Measurements from ENCODE around the gene NINL. TPM values are rescaled to one million over a fixed set of nuclear protein-coding genes. Genes with fewer than 3 reads are reported as not detected.

NINL gene
- total RNA-seq, 1 experiment from 2014 or later = 1.2 TPM

DNA sequence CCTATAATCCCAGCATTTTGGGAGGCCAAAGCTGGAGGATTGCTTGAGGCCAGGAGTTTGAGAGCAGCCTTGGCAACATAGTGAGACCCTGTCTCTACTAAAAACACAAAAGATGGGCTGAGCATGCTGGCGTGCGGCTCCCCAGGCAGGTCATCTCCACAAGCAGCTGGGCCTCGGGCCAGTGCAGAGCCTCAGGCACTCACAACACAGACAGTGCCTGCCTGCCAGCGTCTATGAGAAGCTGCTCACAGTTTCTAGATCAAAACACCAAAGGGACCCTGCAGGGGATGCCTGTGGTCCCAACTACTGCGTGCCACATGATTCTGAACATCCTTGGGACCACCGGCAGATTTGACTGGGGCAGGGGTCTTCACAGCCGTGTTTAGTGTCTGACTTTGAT is 118.5 kb downstream of the NINL start:
- Mint-ChIP-seq H3K27me3 (ENCODE audit: insufficient read depth, unreplicated experiment) (peaks cover 10% of the 10 kb centered on the region), H3K27ac (ENCODE audit: low read depth, unreplicated experiment) (no peak overlapping the region), H3K4me3 (ENCODE audit: unreplicated experiment) (no peak overlapping the region), H3K4me1 (ENCODE audit: insufficient read depth, unreplicated experiment) (no peaks in the 10 kb centered on the region), H3K9me3 (ENCODE audit: unreplicated experiment) (no peaks in the 10 kb centered on the region), H3K36me3 (ENCODE audit: insufficient read depth, unreplicated experiment) (no peaks in the 10 kb centered on the region)
- intact Hi-C loops (cut with micrococcal nuclease) = no loop called here
- no TSS peak for BruUV-seq (replicated peaks)
- ChIA-PET POLR2A (no interaction called here), CTCF (interaction anchor here (0.9 to 4.1 kb wide), 2 partner anchors 12 to 73 kb away, joined by 3 to 25 read pairs; no protein-coding TSS in a partner anchor)
- TF ChIP-seq, protein P1, sequence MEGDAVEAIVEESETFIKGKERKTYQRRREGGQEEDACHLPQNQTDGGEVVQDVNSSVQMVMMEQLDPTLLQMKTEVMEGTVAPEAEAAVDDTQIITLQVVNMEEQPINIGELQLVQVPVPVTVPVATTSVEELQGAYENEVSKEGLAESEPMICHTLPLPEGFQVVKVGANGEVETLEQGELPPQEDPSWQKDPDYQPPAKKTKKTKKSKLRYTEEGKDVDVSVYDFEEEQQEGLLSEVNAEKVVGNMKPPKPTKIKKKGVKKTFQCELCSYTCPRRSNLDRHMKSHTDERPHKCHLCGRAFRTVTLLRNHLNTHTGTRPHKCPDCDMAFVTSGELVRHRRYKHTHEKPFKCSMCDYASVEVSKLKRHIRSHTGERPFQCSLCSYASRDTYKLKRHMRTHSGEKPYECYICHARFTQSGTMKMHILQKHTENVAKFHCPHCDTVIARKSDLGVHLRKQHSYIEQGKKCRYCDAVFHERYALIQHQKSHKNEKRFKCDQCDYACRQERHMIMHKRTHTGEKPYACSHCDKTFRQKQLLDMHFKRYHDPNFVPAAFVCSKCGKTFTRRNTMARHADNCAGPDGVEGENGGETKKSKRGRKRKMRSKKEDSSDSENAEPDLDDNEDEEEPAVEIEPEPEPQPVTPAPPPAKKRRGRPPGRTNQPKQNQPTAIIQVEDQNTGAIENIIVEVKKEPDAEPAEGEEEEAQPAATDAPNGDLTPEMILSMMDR (IDR thresholded peaks at IDR 0.05; ENCODE audit: unreplicated experiment) = no peak
- no peak for DNase-seq (ENCODE audit: unreplicated experiment)

DNA sequence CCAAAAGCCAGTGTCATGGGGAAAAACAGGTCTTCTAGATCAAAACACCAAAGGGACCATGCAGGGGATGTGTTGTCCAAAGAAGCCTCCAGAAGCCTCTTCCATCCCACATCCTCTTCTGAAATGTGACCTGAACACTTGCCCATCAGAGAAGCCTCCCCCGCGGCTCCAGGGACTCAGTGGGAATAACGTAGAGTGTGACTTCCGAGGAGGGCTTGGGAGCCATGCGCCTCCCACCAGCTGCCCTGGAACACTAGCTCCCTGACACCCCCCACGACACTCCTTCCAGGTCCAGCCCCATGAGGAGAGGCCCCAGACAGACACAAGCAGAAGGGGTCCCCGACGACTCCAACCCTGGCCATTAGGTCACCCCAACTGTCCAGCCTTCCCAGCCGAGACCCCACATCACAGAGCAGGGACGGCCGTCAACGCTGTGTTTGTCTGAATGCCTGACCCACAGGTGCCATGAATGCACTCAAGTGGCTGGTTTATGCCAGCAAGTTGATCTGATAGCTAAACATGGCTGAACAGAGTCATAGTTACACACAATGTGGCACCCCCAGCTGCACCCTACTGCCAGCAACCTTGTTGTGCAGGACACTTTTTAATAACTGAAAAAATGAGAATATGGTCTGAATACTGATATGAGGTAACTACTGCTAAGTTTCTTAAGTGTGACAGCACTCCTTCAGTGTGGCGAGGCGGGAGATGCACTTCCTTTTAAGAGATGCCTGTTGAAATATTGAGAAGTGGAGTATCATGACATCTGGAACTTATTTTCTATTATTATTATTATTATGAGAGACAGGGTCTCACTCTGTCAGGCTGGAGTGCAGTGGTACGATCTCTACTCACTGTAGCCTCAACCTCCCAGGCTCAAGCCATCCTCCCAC is 119.8 kb downstream of the NINL start:
- Mint-ChIP-seq H3K4me3 (ENCODE audit: unreplicated experiment) (no peak overlapping the region), H3K4me1 (ENCODE audit: insufficient read depth, unreplicated experiment) (no peaks in the 10 kb centered on the region), H3K9me3 (ENCODE audit: unreplicated experiment) (no peaks in the 10 kb centered on the region), H3K27ac (ENCODE audit: low read depth, unreplicated experiment) (no peak overlapping the region), H3K27me3 (ENCODE audit: insufficient read depth, unreplicated experiment) (peaks cover 12% of the 10 kb centered on the region), H3K36me3 (ENCODE audit: insufficient read depth, unreplicated experiment) (no peaks in the 10 kb centered on the region)
- no peak for DNase-seq (ENCODE audit: unreplicated experiment)
- ChIA-PET CTCF (interaction anchor here (0.6 to 4.1 kb wide), 2 partner anchors 11 to 75 kb away, joined by 3 to 25 read pairs; no protein-coding TSS in a partner anchor), POLR2A (no interaction called here)
- intact Hi-C loops (cut with micrococcal nuclease) = no loop called here
- TF ChIP-seq, protein P1 (IDR thresholded peaks at IDR 0.05; ENCODE audit: unreplicated experiment) = no peak
- no TSS peak for BruUV-seq (replicated peaks)

DNA sequence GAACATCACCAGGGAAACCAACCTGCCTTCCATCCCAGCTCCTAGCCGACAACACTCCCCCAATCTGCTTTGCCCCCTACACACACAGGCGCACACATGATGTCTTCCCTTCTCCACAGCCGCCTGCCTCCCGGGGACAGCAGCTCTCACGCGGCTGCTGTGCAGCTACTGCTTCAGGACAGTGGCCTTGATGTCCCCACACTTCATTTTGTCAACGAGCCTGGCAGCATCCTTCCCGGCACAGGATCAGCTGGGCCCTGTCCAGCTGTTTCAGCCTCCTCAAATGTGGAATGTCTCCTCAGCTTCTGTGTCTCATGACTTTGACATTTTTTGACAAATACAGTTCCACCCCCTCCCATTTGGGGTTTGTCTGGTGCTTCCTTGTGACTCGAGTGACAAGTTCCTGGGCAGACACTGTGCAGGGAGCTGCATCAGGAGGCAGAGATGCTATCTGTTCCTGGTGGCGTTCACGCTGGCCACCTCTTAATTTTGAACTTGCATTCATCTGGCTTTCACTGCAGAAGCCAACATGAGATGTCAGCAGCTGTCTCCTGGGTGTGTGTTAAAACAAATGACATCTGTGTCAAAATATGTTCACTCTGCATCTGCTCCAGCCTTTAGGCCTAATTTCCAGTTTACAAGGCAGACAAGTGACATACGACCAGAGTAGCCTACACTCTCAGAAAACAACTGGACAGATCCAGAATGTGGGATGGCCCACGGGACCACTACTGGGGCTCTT is 120.7 kb downstream of the NINL start:
- no peak for DNase-seq (ENCODE audit: unreplicated experiment)
- no peaks in the 10 kb centered on the region for H3K36me3 Mint-ChIP-seq (ENCODE audit: insufficient read depth, unreplicated experiment)
- no TSS peak for BruUV-seq (replicated peaks)
- POLR2A ChIA-PET = no interaction called here
- no peaks in the 10 kb centered on the region for H3K9me3 Mint-ChIP-seq (ENCODE audit: unreplicated experiment)
- H3K27ac Mint-ChIP-seq (ENCODE audit: low read depth, unreplicated experiment) = no peak overlapping the region
- no peaks in the 10 kb centered on the region for H3K4me1 Mint-ChIP-seq (ENCODE audit: insufficient read depth, unreplicated experiment)
- TF ChIP-seq, protein P1 (IDR thresholded peaks at IDR 0.05; ENCODE audit: unreplicated experiment) = no peak
- H3K4me3 Mint-ChIP-seq (ENCODE audit: unreplicated experiment) = no peak overlapping the region
- CTCF ChIA-PET = interaction anchor here (0.6 to 4.1 kb wide), 2 partner anchors 26 to 76 kb away, joined by 4 to 25 read pairs; no protein-coding TSS in a partner anchor
- peaks cover 12% of the 10 kb centered on the region for H3K27me3 Mint-ChIP-seq (ENCODE audit: insufficient read depth, unreplicated experiment)
- intact Hi-C loops (cut with micrococcal nuclease) = no loop called here
